Parathyroid adenoma (tissue), 2 donors: ENCODE results near the gene C15orf61.

Experiments
- H2AFZ ChIP-seq: fragments of 300-600 bp; sonication (generic); one replicate; pipeline ENCODE4 v1.7.0; 2017; ENCODE audit warnings: antibody characterized with exemption, mild to moderate bottlenecking
- H3K27ac ChIP-seq: fragments of 300-600 bp; sonication (generic); one replicate; pipeline ENCODE4 v1.7.0; 2017
- H3K27me3 ChIP-seq: fragments of 300-600 bp; sonication (generic); one replicate; pipeline ENCODE4 v1.7.0; 2017; ENCODE audit warnings: low read length; ENCODE audit not compliant: control insufficient read depth, insufficient read depth
- H3K36me3 ChIP-seq: fragments of 300-600 bp; sonication (generic); one replicate; pipeline ENCODE4 v1.7.0; 2017; ENCODE audit warnings: low read length; ENCODE audit not compliant: control insufficient read depth, insufficient read depth
- H3K4me1 ChIP-seq: fragments of 300-600 bp; sonication (generic); one replicate; pipeline ENCODE4 v1.7.0; 2017; ENCODE audit warnings: control low read depth
- H3K4me2 ChIP-seq: fragments of 300-600 bp; sonication (generic); one replicate; pipeline ENCODE4 v1.7.0; 2017; ENCODE audit warnings: low read length
- H3K4me3 ChIP-seq: fragments of 300-600 bp; sonication (generic); one replicate; pipeline ENCODE4 v1.7.0; 2017; ENCODE audit warnings: low read depth, low read length
- H3K79me2 ChIP-seq: fragments of 300-600 bp; sonication (generic); one replicate; pipeline ENCODE4 v1.7.0; 2017; ENCODE audit warnings: control low read depth
- H3K9ac ChIP-seq: fragments of 300-600 bp; sonication (generic); one replicate; pipeline ENCODE4 v1.7.0; 2017; ENCODE audit warnings: mild to moderate bottlenecking
- H3K9me3 ChIP-seq: fragments of 300-600 bp; sonication (generic); one replicate; pipeline ENCODE4 v1.7.0; 2017; ENCODE audit warnings: low read length; ENCODE audit not compliant: control insufficient read depth
- TF ChIP-seq, protein P1 (sequence below): fragments of 300-600 bp; sonication (generic); IDR thresholded peaks from one replicate; pipeline ENCODE4 v1.7.0; 2017; ENCODE audit warnings: antibody characterized with exemption, mild to moderate bottlenecking
- donor health status: primary hyperparathyroidism.

The C15orf61 gene

DNA sequence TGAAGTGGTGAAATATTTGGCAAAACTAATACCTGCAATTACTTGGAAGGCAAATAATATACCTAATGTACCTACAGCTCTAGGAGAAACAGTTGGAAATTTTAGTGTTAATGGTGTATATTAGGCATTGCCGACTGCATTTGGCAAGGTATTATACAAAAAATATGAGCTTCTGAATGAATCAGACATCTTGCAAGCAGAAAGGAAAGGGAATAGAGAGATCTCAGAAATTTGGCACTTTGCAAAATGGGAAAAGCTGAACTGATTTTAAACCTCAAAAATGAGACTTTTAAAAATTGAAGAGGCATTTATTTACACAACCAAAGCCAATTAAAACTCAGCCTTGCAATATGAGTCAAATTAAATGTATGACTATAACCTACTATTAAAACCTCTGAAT, 40.2 kb upstream of the C15orf61 start:
- TF ChIP-seq, protein P1, sequence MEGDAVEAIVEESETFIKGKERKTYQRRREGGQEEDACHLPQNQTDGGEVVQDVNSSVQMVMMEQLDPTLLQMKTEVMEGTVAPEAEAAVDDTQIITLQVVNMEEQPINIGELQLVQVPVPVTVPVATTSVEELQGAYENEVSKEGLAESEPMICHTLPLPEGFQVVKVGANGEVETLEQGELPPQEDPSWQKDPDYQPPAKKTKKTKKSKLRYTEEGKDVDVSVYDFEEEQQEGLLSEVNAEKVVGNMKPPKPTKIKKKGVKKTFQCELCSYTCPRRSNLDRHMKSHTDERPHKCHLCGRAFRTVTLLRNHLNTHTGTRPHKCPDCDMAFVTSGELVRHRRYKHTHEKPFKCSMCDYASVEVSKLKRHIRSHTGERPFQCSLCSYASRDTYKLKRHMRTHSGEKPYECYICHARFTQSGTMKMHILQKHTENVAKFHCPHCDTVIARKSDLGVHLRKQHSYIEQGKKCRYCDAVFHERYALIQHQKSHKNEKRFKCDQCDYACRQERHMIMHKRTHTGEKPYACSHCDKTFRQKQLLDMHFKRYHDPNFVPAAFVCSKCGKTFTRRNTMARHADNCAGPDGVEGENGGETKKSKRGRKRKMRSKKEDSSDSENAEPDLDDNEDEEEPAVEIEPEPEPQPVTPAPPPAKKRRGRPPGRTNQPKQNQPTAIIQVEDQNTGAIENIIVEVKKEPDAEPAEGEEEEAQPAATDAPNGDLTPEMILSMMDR: no peak
- Histone ChIP-seq H3K36me3 (no peaks in the 10 kb centered on the region), H3K4me3 (no peak overlapping the region), H3K4me1 (no peaks in the 10 kb centered on the region), H3K27ac (no peak overlapping the region), H3K9me3 (no peaks in the 10 kb centered on the region), H3K4me2 (no peak overlapping the region), H3K9ac (no peak overlapping the region), H2AFZ (no peak overlapping the region), H3K27me3 (no peaks in the 10 kb centered on the region), H3K79me2 (no peaks in the 10 kb centered on the region)

DNA sequence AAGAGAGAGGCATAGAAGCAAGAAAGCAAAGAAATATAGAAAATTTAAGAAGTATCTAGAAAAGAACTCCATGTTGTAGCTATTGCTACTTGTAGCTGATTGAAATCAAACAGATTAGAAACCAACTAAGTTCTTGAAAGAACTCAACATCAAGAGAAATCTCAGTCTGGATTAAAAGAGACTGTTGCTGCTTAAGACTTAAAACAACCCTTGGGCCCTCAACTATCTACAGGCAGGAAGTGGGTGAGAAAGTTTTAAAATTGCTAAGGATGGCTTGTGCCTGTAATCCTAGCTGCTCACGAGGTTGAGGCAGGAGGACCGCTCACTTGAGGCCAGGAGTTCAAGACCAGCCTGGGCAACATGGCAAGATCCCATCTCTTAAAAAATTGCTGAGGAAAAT, 39.3 kb upstream of the C15orf61 start:
- H3K27me3 ChIP-seq: no peaks in the 10 kb centered on the region
- H3K4me3 ChIP-seq: no peak overlapping the region
- no peak overlapping the region for H3K27ac ChIP-seq
- no peak overlapping the region for H3K4me2 ChIP-seq
- H3K36me3 ChIP-seq: no peaks in the 10 kb centered on the region
- no peaks in the 10 kb centered on the region for H3K79me2 ChIP-seq
- TF ChIP-seq, protein P1: no peak
- no peaks in the 10 kb centered on the region for H3K4me1 ChIP-seq
- H2AFZ ChIP-seq: no peak overlapping the region
- no peaks in the 10 kb centered on the region for H3K9me3 ChIP-seq
- no peak overlapping the region for H3K9ac ChIP-seq

DNA sequence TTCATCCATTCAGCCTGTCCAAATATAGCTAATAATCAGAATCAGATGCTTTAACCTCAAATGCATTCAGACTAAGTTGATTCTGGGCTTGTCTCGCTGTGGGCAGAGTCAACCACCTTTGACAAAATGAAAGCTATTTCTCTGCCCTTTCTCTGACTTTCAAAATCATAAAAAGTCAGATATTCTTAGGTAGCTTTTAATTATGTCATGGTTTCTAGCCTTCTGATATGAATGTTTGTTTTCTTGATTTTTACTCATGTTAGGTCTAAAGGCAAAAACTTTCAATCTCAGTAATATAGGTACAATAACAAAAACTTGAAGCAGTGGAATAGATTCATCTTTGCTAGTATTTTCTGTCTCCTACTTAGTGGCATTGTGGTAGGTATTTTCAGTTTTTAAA, 25.3 kb upstream of the C15orf61 start:
- H3K79me2 ChIP-seq: no peaks in the 10 kb centered on the region
- H3K9ac ChIP-seq: no peak overlapping the region
- H3K9me3 ChIP-seq: no peaks in the 10 kb centered on the region
- no peak overlapping the region for H3K4me3 ChIP-seq
- H3K27me3 ChIP-seq: no peaks in the 10 kb centered on the region
- H3K36me3 ChIP-seq: no peaks in the 10 kb centered on the region
- no peak overlapping the region for H3K27ac ChIP-seq
- H2AFZ ChIP-seq: no peak overlapping the region
- TF ChIP-seq, protein P1: no peak
- H3K4me2 ChIP-seq: no peak overlapping the region
- no peaks in the 10 kb centered on the region for H3K4me1 ChIP-seq

DNA sequence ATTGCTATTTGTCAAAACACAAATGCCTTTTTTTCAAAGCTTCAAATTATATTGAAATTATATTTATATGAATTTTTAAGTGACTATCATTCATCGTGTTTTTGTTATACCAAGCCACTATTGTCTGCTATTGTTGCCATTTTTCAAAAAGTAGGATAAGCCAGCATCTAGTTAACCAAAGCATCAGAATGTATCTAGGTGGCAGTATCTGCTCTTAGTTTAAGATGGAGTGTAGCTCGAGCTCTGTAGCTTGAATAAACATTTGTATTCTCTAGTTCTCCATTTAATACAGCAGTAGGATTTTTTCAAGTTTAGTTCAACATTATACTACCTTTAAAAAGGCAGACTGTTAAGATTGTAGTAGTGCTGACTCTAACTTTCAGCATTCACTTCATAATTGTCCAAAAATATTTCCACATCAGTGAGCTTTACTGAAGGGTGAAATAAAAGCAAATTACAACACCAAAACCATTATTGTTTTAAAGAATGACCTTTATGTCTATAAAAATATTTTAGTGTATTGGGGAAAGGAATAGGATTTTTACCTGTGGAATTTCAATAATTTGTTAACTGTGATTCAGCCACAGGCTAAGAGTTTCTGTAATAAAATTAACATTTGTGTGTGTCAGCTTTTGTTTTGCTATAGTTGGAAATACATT, 19.6 kb upstream of the C15orf61 start:
- TF ChIP-seq, protein P1: peak; percentile 15
- no peaks in the 10 kb centered on the region for H3K4me1 ChIP-seq
- H3K9ac ChIP-seq: no peak overlapping the region
- no peaks in the 10 kb centered on the region for H3K36me3 ChIP-seq
- no peaks in the 10 kb centered on the region for H3K79me2 ChIP-seq
- H3K9me3 ChIP-seq: no peaks in the 10 kb centered on the region
- H3K4me2 ChIP-seq: no peak overlapping the region
- H3K27me3 ChIP-seq: no peaks in the 10 kb centered on the region
- H3K27ac ChIP-seq: no peak overlapping the region
- H2AFZ ChIP-seq: no peak overlapping the region
- no peak overlapping the region for H3K4me3 ChIP-seq

DNA sequence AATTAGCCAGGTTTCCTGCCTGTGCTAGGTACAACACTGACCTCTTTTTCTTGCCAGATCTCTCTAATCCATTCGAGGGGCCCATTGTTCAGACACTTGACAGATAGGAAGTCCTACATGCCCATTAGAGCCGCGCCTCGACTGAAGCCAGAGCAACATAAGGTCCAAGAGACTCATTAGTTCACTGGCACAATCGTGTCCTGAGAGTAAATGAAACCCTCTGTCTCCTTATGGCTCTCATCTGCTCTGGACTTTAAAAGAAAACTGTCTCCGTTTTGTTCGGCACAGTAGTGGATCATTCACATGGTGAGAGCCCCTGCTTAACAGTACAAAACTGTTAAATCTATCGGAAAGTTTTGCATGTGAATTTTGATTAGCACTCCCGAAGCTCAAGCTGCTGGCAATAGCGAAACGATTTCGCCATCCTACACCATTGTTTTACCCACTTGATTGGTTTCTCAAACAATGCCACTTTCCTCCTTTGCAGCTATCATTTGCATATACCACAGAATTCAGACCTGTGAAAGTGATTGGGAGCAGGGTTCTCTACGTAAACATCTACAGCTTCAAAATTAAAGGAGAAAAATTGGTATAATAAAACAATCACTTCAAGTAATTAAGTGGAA, 19.0 kb upstream of the C15orf61 start:
- Histone ChIP-seq H3K79me2 (no peaks in the 10 kb centered on the region), H3K27me3 (no peaks in the 10 kb centered on the region), H3K27ac (no peak overlapping the region), H2AFZ (no peak overlapping the region), H3K4me2 (no peak overlapping the region), H3K9ac (no peak overlapping the region), H3K4me1 (no peaks in the 10 kb centered on the region), H3K9me3 (no peaks in the 10 kb centered on the region), H3K36me3 (no peaks in the 10 kb centered on the region), H3K4me3 (no peak overlapping the region)
- TF ChIP-seq, protein P1: no peak
